ENCODE results near the gene CPA1.

Gene CPA1

DNA sequence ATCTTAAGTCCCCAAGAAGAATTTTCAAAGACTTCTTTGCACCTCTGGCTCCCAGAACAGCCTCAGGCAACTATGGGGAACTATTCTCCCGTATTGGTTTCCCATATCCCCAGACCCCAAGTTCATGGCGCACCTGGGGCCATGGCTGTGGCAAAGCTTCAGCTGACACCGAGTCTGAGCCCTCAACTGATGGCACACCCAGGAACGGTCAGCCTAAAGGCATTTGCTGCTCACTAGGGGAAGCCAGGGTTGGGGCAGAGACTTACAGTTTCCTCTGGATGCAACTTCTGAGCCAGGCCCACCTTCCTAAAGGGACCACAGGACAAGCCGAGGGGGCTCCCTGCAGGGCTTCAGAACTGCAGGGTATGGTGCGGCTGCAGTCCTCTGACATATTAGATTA is 13.7 kb upstream of the CPA1 start:
- no peaks in the 10 kb centered on the region for H3K9me3 ChIP-seq (ENCODE audit: severe bottlenecking)
- no peak overlapping the region for H3K4me3 ChIP-seq (ENCODE audit: severe bottlenecking)
- no peaks in the 10 kb centered on the region for H3K27me3 ChIP-seq (ENCODE audit: insufficient read depth, poor library complexity, severe bottlenecking)
- no peak for ATAC-seq (ENCODE audit: low read depth)
- peak overlapping the region; percentile 92 for H3K27ac ChIP-seq (ENCODE audit: poor library complexity, severe bottlenecking)
- no peaks in the 10 kb centered on the region for H3K36me3 ChIP-seq (ENCODE audit: low read depth)
- peak; percentile 45 for DNase-seq (ENCODE audit: low spot score)
- TF ChIP-seq, protein P1, sequence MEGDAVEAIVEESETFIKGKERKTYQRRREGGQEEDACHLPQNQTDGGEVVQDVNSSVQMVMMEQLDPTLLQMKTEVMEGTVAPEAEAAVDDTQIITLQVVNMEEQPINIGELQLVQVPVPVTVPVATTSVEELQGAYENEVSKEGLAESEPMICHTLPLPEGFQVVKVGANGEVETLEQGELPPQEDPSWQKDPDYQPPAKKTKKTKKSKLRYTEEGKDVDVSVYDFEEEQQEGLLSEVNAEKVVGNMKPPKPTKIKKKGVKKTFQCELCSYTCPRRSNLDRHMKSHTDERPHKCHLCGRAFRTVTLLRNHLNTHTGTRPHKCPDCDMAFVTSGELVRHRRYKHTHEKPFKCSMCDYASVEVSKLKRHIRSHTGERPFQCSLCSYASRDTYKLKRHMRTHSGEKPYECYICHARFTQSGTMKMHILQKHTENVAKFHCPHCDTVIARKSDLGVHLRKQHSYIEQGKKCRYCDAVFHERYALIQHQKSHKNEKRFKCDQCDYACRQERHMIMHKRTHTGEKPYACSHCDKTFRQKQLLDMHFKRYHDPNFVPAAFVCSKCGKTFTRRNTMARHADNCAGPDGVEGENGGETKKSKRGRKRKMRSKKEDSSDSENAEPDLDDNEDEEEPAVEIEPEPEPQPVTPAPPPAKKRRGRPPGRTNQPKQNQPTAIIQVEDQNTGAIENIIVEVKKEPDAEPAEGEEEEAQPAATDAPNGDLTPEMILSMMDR (IDR thresholded peaks at IDR 0.05; ENCODE audit: poor library complexity, severe bottlenecking), result no peak
- H3K4me1 ChIP-seq (ENCODE audit: insufficient read depth, poor library complexity, severe bottlenecking), result peaks cover 54% of the 10 kb centered on the region

DNA sequence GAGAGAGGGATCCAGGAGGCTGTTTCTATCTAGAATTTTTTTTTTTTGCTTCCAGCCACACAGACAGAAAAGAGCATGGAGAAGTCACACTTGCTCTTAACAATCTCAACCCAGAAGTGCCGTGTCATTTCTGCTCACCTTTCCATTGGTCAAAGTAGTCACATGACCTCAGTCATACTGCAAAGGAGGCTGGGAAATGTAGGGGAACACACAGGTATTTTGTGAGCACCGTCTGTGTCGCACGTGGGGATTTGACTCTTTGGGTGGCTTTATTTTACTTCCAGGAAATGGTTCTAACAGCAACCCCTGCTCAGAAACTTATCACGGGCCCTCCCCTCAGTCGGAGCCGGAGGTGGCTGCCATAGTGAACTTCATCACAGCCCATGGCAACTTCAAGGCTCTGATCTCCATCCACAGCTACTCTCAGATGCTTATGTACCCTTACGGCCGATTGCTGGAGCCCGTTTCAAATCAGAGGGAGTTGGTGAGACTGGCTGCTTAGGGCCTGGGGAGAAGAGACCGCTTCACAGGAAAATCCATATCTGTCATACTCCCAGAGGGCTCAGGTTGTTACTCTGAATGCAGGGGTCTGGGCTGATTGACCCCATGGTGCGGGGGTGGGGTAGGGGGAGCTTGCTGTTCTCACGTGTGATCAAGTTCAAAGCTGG is 13.1 kb upstream of the CPA1 start:
- H3K36me3 ChIP-seq (ENCODE audit: low read depth), result no peaks in the 10 kb centered on the region
- ATAC-seq (ENCODE audit: low read depth) (no peak), DNase-seq (ENCODE audit: low spot score) (peak; percentile 19)
- H3K9me3 ChIP-seq (ENCODE audit: severe bottlenecking), result no peaks in the 10 kb centered on the region
- H3K4me3 ChIP-seq (ENCODE audit: severe bottlenecking), result no peak overlapping the region
- no peak overlapping the region for H3K27ac ChIP-seq (ENCODE audit: poor library complexity, severe bottlenecking)
- no peaks in the 10 kb centered on the region for H3K27me3 ChIP-seq (ENCODE audit: insufficient read depth, poor library complexity, severe bottlenecking)
- H3K4me1 ChIP-seq (ENCODE audit: insufficient read depth, poor library complexity, severe bottlenecking), result peaks cover 58% of the 10 kb centered on the region
- TF ChIP-seq, protein P1 (IDR thresholded peaks at IDR 0.05; ENCODE audit: poor library complexity, severe bottlenecking), result no peak

DNA sequence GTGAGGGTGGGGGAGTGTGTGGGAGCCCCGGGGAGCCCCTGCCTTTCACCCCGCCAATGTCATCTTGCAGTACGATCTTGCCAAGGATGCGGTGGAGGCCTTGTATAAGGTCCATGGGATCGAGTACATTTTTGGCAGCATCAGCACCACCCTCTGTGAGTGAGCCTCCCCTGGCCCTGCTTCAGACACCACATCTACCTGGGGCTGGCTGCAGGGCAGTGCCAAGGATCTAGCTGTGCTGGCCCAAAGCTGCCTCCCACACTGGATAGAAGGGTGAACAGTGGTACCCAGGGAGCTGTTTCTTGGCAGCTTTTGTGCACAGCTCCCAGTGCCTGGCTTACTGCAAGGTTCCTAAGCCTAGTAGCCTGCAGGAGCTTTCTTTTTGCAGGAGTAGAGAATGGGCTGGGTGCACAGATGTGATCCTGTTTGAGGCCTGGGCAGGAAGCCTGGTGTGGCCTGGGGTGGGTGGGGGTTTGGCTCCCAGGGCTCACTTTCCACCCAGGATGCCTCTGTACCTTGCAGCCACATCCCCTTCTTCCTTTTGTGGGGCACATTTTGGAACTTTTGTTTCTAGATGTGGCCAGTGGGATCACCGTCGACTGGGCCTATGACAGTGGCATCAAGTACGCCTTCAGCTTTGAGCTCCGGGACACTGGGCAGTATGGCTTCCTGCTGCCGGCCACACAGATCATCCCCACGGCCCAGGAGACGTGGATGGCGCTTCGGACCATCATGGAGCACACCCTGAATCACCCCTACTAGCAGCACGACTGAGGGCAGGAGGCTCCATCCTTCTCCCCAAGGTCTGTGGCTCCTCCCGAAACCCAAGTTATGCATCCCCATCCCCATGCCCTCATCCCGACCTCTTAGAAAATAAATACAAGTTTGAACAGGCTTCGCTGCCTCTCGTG is 12.2 kb upstream of the CPA1 start:
- Histone ChIP-seq H3K4me1 (ENCODE audit: insufficient read depth, poor library complexity, severe bottlenecking) (peaks cover 65% of the 10 kb centered on the region), H3K27me3 (ENCODE audit: insufficient read depth, poor library complexity, severe bottlenecking) (no peaks in the 10 kb centered on the region), H3K27ac (ENCODE audit: poor library complexity, severe bottlenecking) (no peak overlapping the region), H3K36me3 (ENCODE audit: low read depth) (no peaks in the 10 kb centered on the region), H3K9me3 (ENCODE audit: severe bottlenecking) (no peaks in the 10 kb centered on the region), H3K4me3 (ENCODE audit: severe bottlenecking) (no peak overlapping the region)
- DNase-seq (ENCODE audit: low spot score) (no peak), ATAC-seq (ENCODE audit: low read depth) (no peak)
- TF ChIP-seq, protein P1 (IDR thresholded peaks at IDR 0.05; ENCODE audit: poor library complexity, severe bottlenecking), result no peak

DNA sequence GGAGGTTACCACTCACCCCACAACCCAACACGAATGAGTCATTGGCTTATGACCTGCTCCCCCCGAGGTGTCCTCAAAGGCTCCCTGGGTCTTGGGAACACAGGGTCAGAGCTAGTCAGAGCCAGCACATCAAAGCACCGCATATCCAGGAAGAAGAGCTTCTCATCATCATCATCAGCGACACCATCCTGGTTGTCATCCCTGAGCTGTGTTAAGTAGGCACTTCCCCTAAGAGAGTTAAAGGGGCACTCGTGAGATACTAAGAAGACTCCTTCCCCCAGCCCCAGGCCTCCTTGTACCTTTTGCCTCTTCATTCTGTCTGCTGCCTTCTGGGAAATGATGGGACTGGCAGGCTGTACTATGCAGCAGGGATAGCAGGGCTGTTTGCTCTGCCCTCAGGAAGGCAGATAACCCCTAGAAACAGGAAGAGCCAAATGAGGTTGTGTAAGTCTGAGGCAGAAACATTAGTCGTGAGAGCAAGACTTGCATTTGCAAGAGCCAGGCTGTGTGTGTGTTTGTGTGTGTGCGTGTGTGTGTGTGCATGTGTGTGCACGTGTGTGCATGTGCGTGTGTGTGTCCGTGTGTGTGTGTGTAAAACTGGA is 11.1 kb upstream of the CPA1 start:
- Histone ChIP-seq H3K27me3 (ENCODE audit: insufficient read depth, poor library complexity, severe bottlenecking) (no peaks in the 10 kb centered on the region), H3K4me3 (ENCODE audit: severe bottlenecking) (no peak overlapping the region), H3K9me3 (ENCODE audit: severe bottlenecking) (no peaks in the 10 kb centered on the region), H3K36me3 (ENCODE audit: low read depth) (no peaks in the 10 kb centered on the region), H3K27ac (ENCODE audit: poor library complexity, severe bottlenecking) (peak overlapping the region; percentile 97), H3K4me1 (ENCODE audit: insufficient read depth, poor library complexity, severe bottlenecking) (peaks cover 63% of the 10 kb centered on the region)
- no peak for ATAC-seq (ENCODE audit: low read depth)
- no peak for DNase-seq (ENCODE audit: low spot score)
- TF ChIP-seq, protein P1 (IDR thresholded peaks at IDR 0.05; ENCODE audit: poor library complexity, severe bottlenecking), result no peak

All from RWPE2 (cell line).